GM10266 (cell line): ENCODE data around the gene STK32C.

ENCODE experiments used
- DNase-seq: peaks from one replicate; pipeline ENCODE4 v3.0.0; 2012; ENCODE audit errors: extremely low spot score
- TF ChIP-seq, protein P1 (sequence below): IDR thresholded peaks from 2 replicates; pipeline ENCODE4 v1.5.1; 2012; ENCODE audit warnings: mild to moderate bottlenecking, low read depth; ENCODE audit not compliant: control insufficient read depth, insufficient read depth; ENCODE audit errors: missing control alignments

The STK32C gene

DNA sequence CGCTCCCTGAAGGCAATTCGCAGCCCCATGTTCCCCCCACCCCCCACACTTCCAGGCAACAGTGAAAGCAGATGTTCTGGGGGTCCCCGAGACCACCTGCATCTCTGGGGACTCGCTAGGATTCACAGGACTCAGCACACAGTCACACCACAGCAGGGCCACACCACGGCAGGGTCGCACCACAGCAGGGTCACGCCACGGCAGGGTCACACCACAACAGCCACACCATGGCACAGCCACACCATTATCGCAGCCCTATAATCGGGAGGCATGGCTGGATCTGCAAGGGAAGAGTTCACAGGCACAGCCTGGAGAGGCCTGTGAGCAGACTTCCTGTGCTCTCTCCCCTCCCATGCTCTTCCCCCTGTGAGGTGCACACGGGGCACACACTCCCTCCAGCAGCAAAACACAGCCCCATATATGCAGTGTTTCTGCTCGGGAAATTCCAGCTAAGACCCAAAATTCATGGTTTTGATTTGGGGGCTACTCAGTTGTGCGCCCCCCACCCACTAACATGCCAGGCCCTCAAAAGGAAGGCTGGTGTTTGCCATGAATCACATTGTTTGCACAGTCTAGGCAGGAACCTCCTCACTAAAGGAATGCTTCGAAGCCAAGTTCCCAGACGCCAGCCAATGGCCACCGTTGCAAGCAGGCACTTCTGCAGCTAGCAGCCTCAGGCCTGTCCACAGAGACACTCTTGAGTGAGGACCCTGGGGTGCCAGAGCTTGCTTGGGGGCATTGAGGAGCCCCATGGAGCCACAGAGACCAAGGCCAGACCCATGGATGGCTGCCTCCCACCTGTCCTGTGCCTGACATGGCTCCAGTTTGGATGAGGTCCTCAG lies 128.0 kb downstream of the STK32C start:
- TF ChIP-seq, protein P1, sequence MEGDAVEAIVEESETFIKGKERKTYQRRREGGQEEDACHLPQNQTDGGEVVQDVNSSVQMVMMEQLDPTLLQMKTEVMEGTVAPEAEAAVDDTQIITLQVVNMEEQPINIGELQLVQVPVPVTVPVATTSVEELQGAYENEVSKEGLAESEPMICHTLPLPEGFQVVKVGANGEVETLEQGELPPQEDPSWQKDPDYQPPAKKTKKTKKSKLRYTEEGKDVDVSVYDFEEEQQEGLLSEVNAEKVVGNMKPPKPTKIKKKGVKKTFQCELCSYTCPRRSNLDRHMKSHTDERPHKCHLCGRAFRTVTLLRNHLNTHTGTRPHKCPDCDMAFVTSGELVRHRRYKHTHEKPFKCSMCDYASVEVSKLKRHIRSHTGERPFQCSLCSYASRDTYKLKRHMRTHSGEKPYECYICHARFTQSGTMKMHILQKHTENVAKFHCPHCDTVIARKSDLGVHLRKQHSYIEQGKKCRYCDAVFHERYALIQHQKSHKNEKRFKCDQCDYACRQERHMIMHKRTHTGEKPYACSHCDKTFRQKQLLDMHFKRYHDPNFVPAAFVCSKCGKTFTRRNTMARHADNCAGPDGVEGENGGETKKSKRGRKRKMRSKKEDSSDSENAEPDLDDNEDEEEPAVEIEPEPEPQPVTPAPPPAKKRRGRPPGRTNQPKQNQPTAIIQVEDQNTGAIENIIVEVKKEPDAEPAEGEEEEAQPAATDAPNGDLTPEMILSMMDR: no peak

GRCh38 chr10:132178672-132179545 lies 128.8 kb downstream of the STK32C start:
- no peak for DNase-seq
- TF ChIP-seq, protein P1: no peak

More for the DNA sequence above, 128.0 kb downstream of the STK32C start:
- no peak for DNase-seq

DNA sequence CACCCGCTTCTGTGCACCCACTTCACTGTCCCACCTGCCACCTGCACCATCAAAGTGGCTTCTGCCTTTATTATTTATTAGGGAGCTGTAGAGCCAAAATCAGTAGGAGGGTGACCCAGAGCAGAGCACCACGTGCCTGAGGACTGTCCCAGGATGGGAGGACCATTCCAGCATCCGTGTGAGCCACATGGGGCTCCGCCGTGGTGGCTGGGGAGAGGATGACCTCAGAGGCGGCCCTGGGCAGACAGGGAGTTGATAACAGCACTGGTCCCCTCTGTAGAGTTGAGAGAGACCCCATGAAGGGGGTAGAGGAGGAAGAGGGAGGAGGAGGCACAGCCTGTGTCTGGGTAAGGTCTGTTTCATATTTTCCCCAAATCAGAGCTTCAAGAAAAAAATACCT lies 129.7 kb downstream of the STK32C start:
- TF ChIP-seq, protein P1: no peak
- DNase-seq: no peak

DNA sequence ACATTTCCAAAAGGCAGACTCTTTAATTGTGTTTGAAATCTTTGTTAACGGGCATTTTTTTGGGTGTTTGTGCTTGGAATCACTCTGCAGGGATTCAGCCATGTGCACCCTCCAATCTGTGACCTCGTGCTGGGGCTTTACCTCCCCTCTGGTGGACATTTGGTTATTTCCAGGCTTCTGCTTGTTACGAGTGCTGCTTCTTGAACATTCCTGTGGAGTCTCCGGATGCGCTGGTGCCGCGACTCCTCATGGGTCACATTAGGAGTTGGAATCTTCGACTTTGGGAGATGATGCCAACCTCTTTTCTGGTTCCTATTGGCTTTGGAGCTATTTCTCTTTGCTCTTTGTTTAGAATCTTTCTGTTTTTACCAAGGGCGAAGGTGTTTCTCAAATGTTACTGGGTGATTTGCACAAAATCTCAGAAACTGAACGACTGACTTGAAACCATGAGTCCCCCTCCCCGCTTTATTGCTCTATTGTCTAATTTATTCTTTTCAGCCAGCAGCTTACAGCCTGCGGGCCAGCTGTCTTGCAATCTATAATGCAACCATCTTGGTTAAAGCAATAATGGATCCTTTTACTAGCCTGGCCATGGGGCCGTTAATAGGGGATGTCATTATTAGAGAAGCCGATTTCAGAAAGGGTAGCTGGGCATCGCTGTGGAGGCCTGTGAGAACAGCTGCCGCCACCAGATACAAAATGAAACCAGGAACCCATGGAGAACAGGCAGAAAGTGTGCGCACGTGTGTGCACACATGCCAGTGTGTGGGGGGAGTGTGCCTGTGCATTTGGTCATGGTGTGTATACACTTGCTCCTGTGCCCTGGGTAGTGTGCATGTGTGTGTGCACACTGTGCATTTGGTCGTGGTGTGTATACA lies 130.9 kb downstream of the STK32C start:
- TF ChIP-seq, protein P1: no peak
- no peak for DNase-seq

DNA sequence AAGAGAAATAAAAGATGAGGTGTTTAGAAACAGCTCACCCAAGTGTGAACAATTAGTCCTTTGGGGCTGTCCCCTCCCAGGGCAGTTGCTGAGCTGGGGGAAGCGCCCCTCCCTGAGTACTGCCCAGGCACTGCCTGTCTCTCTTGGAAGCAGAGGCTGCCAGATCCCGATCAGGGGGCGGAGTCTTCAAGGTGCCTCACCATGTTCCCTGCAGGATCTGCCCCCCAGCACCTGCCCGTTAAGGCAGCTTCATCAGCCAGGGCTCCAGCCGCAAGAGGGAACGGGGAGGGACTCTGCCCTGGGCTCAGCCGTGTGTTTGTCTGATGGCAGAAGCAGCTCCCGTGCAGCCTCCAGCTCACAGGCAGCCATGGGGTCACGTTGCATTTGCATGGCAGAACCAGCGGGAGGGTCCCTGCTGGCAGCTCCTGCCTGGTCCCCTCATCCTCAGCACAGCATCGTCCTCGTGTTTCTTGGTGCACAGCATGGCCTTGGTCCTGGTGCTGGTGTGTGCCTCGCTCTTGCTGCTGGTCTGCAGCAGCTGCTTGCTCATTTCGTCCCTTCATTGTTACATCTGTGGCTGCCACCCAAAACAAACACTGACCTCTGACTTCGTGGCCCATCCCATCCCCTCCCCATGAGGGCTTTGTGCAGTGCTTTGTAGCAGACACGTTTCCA lies 131.7 kb downstream of the STK32C start:
- no peak for DNase-seq
- TF ChIP-seq, protein P1: no peak

- no peak for DNase-seq
- TF ChIP-seq, protein P1: no peak
These were observed 132.3 kb downstream of the STK32C start for GRCh38 chr10:132175408-132175807.
